Fibroblast of villous mesenchyme (primary cell): ENCODE results near the gene PYGL. TPM values are rescaled to one million over a fixed set of nuclear protein-coding genes. Genes with fewer than 3 reads are reported as not detected.
A peak's percentile ranks its signal among the peaks of the same experiment; 100 is the strongest.

Experiments
- DNase-seq: peaks from one replicate; pipeline ENCODE4 v3.0.0-alpha.2; 2010; ENCODE audit warnings: low read depth
- H3K4me3 ChIP-seq: 2 replicates; pipeline ENCODE4 v1.5.1; 2011; ENCODE audit warnings: low read depth, mild to moderate bottlenecking, low read length
- CTCF ChIP-seq: IDR thresholded peaks from 2 replicates; pipeline ENCODE4 v1.5.1; 2012; ENCODE audit warnings: low read depth, mild to moderate bottlenecking, low read length; ENCODE audit not compliant: insufficient read depth
- total RNA-seq: library from RNA; depleted of rRNA; stranded (reverse); fragments of >200 nt; gene quantifications from 2 replicates; pipeline ENCODE4 v1.2.3, GENCODE V29; 2012

The PYGL gene
- total RNA-seq, 1 donor = 82.5 TPM

GRCh38 chr14:50953502-50953901 lies 9.2 kb upstream of the PYGL start:
- no peak for TF ChIP-seq CTCF
- DNase-seq = no peak
- H3K4me3 ChIP-seq = no peak overlapping the region

- no peak overlapping the region for H3K4me3 ChIP-seq
- no peak for DNase-seq
- no peak for TF ChIP-seq CTCF
These were observed 6.7 kb upstream of the PYGL start for GRCh38 chr14:50951032-50951431.

- no peak overlapping the region for H3K4me3 ChIP-seq
- no peak for TF ChIP-seq CTCF
These were observed 3.9 kb upstream of the PYGL start for GRCh38 chr14:50948205-50948604.

GRCh38 chr14:50947446-50947845 lies 3.2 kb upstream of the PYGL start:
- no peak for TF ChIP-seq CTCF
- DNase-seq = no peak
- no peak overlapping the region for H3K4me3 ChIP-seq

More at GRCh38 chr14:50948205-50948604, 3.9 kb upstream of the PYGL start:
- no peak for DNase-seq

- H3K4me3 ChIP-seq = no peak overlapping the region
- no peak for TF ChIP-seq CTCF
- no peak for DNase-seq
These were observed 2.1 kb upstream of the PYGL start for GRCh38 chr14:50946234-50946935.

- H3K4me3 ChIP-seq = peak overlapping the region; percentile 80
- DNase-seq = peak; percentile 54
- no peak for TF ChIP-seq CTCF
These were observed 547 bp upstream of the PYGL start for GRCh38 chr14:50944647-50945413.
